Type B pancreatic cell (in vitro differentiated cells): ENCODE data around the gene SERTAD1. TPM values are rescaled to one million over a fixed set of nuclear protein-coding genes. Genes with fewer than 3 reads are reported as not detected.

ENCODE experiments used
- DNase-seq: peaks from one replicate; pipeline ENCODE4 v3.0.0; 2021; ENCODE audit warnings: mixed read lengths; ENCODE audit not compliant: unreplicated experiment; ENCODE audit errors: extremely low spot score
- H3K27ac Mint-ChIP-seq: 2 replicates; pipeline ENCODE4 v1.8.0; 2021; ENCODE audit warnings: mild to moderate bottlenecking, mixed read lengths
- H3K27me3 Mint-ChIP-seq: 2 replicates; pipeline ENCODE4 v1.8.0; 2021; ENCODE audit warnings: mixed read lengths
- H3K36me3 Mint-ChIP-seq: 2 replicates; pipeline ENCODE4 v1.8.0; 2021; ENCODE audit warnings: mixed read lengths
- H3K4me1 Mint-ChIP-seq: one replicate; pipeline ENCODE4 v1.8.0; 2021; ENCODE audit warnings: mixed read lengths; ENCODE audit not compliant: unreplicated experiment
- H3K4me3 Mint-ChIP-seq: 2 replicates; pipeline ENCODE4 v1.8.0; 2021; ENCODE audit warnings: mild to moderate bottlenecking, mixed read lengths
- H3K9me3 Mint-ChIP-seq: 2 replicates; pipeline ENCODE4 v1.8.0; 2021; ENCODE audit warnings: mixed read lengths
- total RNA-seq: library from RNA; stranded (reverse); gene quantifications from 2 replicates; pipeline ENCODE4 v1.2.1, GENCODE V29; 2021; ENCODE audit warnings: low replicate concordance
- TF ChIP-seq, protein P1 (sequence below): fragments of 200-600 bp; sonication (generic); conservative IDR thresholded peaks from 2 replicates; pipeline ENCODE4 v1.5.0; 2021; ENCODE audit warnings: antibody characterized with exemption, mild to moderate bottlenecking

SERTAD1 gene
- total RNA-seq, 1 donor from 2014 or later, result 9.2 TPM

DNA sequence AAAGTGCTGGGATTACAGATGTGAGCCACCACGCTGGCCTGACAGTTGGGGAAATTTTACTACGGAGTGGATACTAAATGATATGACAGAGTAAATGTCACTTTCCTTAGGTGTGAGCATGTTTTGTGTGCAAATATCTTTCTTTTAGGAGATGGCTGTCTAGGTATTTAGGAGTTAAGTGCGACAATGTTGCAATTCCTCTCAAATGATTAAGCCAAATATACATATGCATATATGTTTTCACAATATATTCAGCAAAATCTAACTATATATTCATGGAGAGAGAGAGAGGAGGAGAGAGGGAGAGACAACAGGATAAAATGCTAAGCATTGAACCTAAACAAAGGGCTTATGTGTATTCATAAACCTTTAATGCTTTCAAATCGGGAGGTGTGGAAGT lies 23.7 kb upstream of the SERTAD1 start:
- Mint-ChIP-seq H3K27ac (no peak overlapping the region), H3K4me1 (peaks cover 8% of the 10 kb centered on the region), H3K27me3 (no peaks in the 10 kb centered on the region), H3K9me3 (no peaks in the 10 kb centered on the region), H3K36me3 (peaks cover 4% of the 10 kb centered on the region), H3K4me3 (no peak overlapping the region)
- TF ChIP-seq, protein P1, sequence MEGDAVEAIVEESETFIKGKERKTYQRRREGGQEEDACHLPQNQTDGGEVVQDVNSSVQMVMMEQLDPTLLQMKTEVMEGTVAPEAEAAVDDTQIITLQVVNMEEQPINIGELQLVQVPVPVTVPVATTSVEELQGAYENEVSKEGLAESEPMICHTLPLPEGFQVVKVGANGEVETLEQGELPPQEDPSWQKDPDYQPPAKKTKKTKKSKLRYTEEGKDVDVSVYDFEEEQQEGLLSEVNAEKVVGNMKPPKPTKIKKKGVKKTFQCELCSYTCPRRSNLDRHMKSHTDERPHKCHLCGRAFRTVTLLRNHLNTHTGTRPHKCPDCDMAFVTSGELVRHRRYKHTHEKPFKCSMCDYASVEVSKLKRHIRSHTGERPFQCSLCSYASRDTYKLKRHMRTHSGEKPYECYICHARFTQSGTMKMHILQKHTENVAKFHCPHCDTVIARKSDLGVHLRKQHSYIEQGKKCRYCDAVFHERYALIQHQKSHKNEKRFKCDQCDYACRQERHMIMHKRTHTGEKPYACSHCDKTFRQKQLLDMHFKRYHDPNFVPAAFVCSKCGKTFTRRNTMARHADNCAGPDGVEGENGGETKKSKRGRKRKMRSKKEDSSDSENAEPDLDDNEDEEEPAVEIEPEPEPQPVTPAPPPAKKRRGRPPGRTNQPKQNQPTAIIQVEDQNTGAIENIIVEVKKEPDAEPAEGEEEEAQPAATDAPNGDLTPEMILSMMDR, result no peak
- no peak for DNase-seq

GRCh38 chr19:40446263-40446784 lies 20.5 kb upstream of the SERTAD1 start:
- TF ChIP-seq, protein P1, result no peak
- Mint-ChIP-seq H3K27me3 (no peaks in the 10 kb centered on the region), H3K27ac (peak overlapping the region; percentile 97), H3K36me3 (peaks cover 13% of the 10 kb centered on the region), H3K4me3 (peak overlapping the region; percentile 59), H3K9me3 (no peaks in the 10 kb centered on the region), H3K4me1 (peaks cover 18% of the 10 kb centered on the region)
- no peak for DNase-seq

DNA sequence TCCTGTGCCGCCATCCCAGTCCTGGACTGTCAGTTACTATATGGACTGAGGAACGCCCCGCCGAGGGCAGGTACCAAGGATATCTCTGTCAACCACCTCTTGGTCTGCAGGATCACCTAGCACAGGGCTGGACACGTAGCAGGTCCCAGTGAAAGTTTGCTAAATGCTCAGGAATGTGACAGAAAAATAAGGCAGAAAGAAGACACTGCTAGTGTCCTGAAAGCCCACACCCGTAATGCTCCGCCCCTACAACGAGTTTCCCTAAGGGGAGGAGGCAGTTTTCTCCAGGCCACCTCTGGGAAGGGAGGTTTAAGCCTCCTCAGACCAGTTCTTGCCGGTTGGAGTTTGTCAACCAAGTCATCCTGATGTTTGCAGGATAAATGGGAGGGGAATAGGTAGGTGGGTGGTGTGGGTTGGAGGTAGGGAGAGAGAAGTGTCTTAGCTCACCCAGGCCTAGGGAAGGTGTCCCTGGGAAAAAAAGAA lies 20.0 kb upstream of the SERTAD1 start:
- Mint-ChIP-seq H3K27ac (peak overlapping the region; percentile 97), H3K9me3 (no peaks in the 10 kb centered on the region), H3K36me3 (peaks cover 11% of the 10 kb centered on the region), H3K27me3 (no peaks in the 10 kb centered on the region), H3K4me3 (peak overlapping the region; percentile 81), H3K4me1 (peaks cover 22% of the 10 kb centered on the region)
- TF ChIP-seq, protein P1, result no peak
- no peak for DNase-seq

DNA sequence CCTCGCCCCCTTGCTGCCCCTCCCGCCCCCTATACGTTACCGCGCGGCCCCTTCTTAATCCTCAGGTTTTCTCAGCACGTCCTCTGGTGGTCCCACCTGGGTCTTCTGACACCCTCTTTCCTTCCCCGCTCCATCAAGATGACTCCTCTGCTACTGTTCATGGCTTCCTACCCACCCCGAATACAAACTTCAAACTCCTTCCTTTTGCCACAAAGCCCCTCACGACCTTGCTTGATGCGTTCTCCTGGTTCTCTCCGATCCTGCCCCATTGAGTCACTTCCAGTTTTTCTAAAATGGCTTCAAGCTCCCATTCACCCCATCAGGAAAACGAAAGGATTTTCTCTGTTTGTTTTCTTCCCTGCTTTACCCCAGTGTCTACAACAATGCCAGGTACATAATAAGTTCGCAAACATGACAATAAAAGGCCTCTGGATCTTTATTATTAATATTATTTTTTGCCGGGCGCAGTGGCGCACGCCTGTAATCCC lies 19.1 kb upstream of the SERTAD1 start:
- TF ChIP-seq, protein P1, result peak; percentile 24
- no peaks in the 10 kb centered on the region for H3K27me3 Mint-ChIP-seq
- H3K4me1 Mint-ChIP-seq, result peaks cover 22% of the 10 kb centered on the region
- no peaks in the 10 kb centered on the region for H3K9me3 Mint-ChIP-seq
- peak overlapping the region; percentile 97 for H3K27ac Mint-ChIP-seq
- H3K4me3 Mint-ChIP-seq, result peak overlapping the region; percentile 98
- peaks cover 8% of the 10 kb centered on the region for H3K36me3 Mint-ChIP-seq
- no peak for DNase-seq

- Mint-ChIP-seq H3K4me3 (peak within 1 kb of the TSS; percentile 98), H3K36me3 (peaks cover 8% of the 10 kb centered on the region), H3K4me1 (peaks cover 27% of the 10 kb centered on the region), H3K9me3 (no peaks in the 10 kb centered on the region), H3K27me3 (no peaks in the 10 kb centered on the region), H3K27ac (peak within 1 kb of the TSS; percentile 97)
- TF ChIP-seq, protein P1, result no peak
- peak; percentile 99 for DNase-seq
These were observed 18.4 kb upstream of the SERTAD1 start, which contains the start of gene SERTAD3 for GRCh38 chr19:40444000-40444824. Gene SERTAD3 (minus strand): TSS chr19:40444335. CDS start chr19:40442080, 2,255 bp downstream.
